Activated CD4-positive, alpha-beta T cell treated with anti-CD3 and anti-CD28 coated beads for 36 hours (primary cell): ENCODE results near the gene QRFP. TPM values are rescaled to one million over a fixed set of nuclear protein-coding genes. Genes with fewer than 3 reads are reported as not detected.

ENCODE experiments used
- ATAC-seq: fragments of 200-7000 bp; cut with Tn5 transposase; one replicate; pipeline ENCODE4 v1.10.0; 2021; ENCODE audit warnings: mild to moderate bottlenecking, moderate library complexity
- CTCF ChIA-PET: fragments of 350-600 bp; sonication (Branson Sonifier 250); formaldehyde crosslinking; loops from one replicate; lab custom pipeline; 2021; ENCODE audit warnings: antibody characterized with exemption; lab: Charles Lee
- POLR2A ChIA-PET: fragments of 350-600 bp; sonication (Branson Sonifier 250); formaldehyde crosslinking; loops from one replicate; lab custom pipeline; 2021; ENCODE audit warnings: antibody characterized with exemption, inconsistent platforms; lab: Charles Lee
- DNase-seq: peaks from one replicate; pipeline ENCODE4 v3.0.0-alpha.2; 2020
- H3K27ac Mint-ChIP-seq: one replicate; pipeline ENCODE4 v1.8.0; 2021; ENCODE audit warnings: mixed read lengths
- H3K27me3 Mint-ChIP-seq: one replicate; pipeline ENCODE4 v1.8.0; 2021; ENCODE audit warnings: mixed read lengths
- H3K36me3 Mint-ChIP-seq: one replicate; pipeline ENCODE4 v1.8.0; 2021; ENCODE audit warnings: low read depth, mixed read lengths
- H3K4me1 Mint-ChIP-seq: one replicate; pipeline ENCODE4 v1.8.0; 2021; ENCODE audit warnings: mixed read lengths
- H3K4me3 Mint-ChIP-seq: one replicate; pipeline ENCODE4 v1.8.0; 2021; ENCODE audit warnings: mild to moderate bottlenecking, moderate library complexity, mixed read lengths
- H3K9me3 Mint-ChIP-seq: one replicate; pipeline ENCODE4 v1.8.0; 2021; ENCODE audit warnings: low read depth, mixed read lengths
- intact Hi-C, 2 experiments: fragments of 100-400 bp; cut with DNase I in 1 of 2; cut with micrococcal nuclease in 1 of 2; formaldehyde crosslinking; loops; one replicate each; pipeline versions ENCODE4 v1.14.2 to v1.15.1; 2022 to 2024; cut with DNase I, micrococcal nuclease
- total RNA-seq, 2 experiments: library from RNA; stranded (reverse); gene quantifications; one replicate each; pipeline ENCODE4 v1.2.3, GENCODE V29; 2021

The QRFP gene
- total RNA-seq, 2 experiments from 2014 or later = not detected

DNA sequence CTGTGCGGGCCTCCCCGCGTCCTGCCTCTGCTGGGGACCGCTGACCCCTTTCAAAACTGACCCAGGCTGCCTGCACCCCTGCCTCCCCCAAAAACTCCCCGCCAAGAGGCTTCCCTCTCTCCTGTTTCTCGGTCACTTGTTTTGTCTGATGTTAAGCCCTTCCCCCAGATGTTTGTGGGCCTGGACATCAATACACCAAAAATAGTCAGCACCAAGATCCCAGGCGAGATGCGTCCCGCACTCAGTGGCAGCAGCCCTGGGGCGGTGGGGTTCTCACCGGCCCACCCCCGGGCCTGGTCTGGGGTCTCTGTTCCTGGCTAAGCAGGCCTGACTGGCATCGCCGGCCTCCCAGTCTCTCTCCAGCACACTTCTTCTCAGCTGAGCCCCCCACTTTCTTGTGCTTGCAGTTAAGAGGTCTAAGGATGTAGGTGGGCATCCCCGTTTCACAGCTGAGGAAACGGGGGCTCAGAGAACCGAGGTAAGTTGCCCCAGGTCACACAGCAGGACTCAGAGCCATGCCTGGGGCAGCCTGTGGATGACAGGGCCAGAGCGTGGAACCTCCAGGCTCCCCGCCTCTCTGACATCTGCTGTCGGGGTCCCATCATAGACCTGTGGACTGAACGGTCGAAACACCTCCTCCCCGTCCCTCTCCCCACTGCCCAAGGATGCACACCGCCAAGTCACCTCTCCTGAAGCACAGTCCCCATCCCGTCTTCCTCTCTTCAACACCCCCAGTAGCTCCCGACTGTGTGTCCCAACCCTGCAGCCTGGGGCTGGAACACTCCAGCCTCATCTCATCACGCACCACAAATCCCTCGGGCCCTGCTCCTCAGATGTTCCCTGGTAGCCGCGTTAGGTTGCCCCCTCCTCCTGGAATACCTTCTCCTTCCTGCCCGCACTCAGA is 25.6 kb upstream of the QRFP start:
- no peaks in the 10 kb centered on the region for H3K36me3 Mint-ChIP-seq
- POLR2A ChIA-PET = no interaction called here
- H3K4me1 Mint-ChIP-seq = no peaks in the 10 kb centered on the region
- no peak overlapping the region for H3K27ac Mint-ChIP-seq
- no peaks in the 10 kb centered on the region for H3K9me3 Mint-ChIP-seq
- CTCF ChIA-PET = no interaction called here
- no peak for DNase-seq
- peaks cover 4% of the 10 kb centered on the region for H3K27me3 Mint-ChIP-seq
- intact Hi-C loops = no loop called here
- ATAC-seq = no peak
- H3K4me3 Mint-ChIP-seq = no peak overlapping the region

GRCh38 chr9:130921300-130921988 is 24.8 kb upstream of the QRFP start:
- CTCF ChIA-PET = no interaction called here

DNA sequence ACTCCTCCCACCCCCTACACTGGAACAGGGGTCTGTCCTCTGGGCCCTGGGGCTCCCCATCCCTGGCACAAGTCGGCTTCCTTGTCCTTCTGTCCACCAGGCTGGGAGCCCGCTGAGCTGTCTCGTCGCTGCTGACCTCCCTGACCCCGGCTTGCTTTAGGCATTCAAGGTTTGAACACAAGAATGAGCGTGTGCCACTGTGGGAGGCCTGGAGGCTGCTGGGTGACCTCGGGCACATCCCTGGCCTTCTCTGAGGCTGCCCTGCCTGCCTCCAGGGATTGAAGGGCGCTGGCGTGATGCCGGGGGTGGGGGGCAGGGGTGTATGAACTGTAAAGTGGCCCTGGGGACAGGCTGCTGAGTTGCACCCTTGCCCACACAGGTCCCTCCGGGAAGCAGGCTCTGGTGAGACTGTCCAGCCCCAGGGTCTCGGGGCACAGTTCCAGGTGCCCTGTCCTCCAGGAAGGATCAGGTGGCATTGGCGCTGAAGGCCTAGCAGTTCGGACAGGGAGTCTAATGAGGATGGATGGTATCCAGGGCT is 24.2 kb upstream of the QRFP start:
- POLR2A ChIA-PET = no interaction called here
- peaks cover 4% of the 10 kb centered on the region for H3K27me3 Mint-ChIP-seq
- no peak for DNase-seq
- no peak overlapping the region for H3K27ac Mint-ChIP-seq
- no peaks in the 10 kb centered on the region for H3K9me3 Mint-ChIP-seq
- ATAC-seq = no peak
- H3K36me3 Mint-ChIP-seq = no peaks in the 10 kb centered on the region
- CTCF ChIA-PET = no interaction called here
- intact Hi-C loops = no loop called here
- H3K4me3 Mint-ChIP-seq = no peak overlapping the region
- H3K4me1 Mint-ChIP-seq = no peaks in the 10 kb centered on the region

More at GRCh38 chr9:130921300-130921988, 24.8 kb upstream of the QRFP start:
- intact Hi-C loops = no loop called here
- DNase-seq (no peak), ATAC-seq (no peak)
- H3K9me3 Mint-ChIP-seq = no peaks in the 10 kb centered on the region
- H3K27me3 Mint-ChIP-seq = peaks cover 4% of the 10 kb centered on the region
- no peaks in the 10 kb centered on the region for H3K4me1 Mint-ChIP-seq
- no peak overlapping the region for H3K27ac Mint-ChIP-seq
- no peaks in the 10 kb centered on the region for H3K36me3 Mint-ChIP-seq
- no peak overlapping the region for H3K4me3 Mint-ChIP-seq
- POLR2A ChIA-PET = no interaction called here

DNA sequence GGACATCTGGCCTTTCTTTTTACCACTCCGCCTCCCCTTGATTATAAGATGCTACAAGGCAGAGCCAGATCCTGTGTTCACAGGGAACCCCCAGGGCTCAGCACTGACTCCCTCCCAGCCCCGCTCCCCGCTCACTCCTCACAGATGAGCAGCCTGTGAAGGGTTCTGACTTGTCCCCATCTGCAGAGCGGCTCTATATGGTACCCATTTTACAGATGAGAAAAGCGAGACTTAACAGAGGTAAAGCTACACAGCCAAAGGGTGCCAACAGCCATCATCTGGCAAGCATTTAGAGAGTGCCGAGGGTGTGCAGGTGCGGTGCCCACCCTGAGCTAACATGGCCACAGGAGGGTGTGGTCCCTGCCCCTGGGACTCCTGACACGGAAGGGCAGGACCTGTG is 23.6 kb upstream of the QRFP start:
- H3K36me3 Mint-ChIP-seq = no peaks in the 10 kb centered on the region
- CTCF ChIA-PET = no interaction called here
- H3K4me1 Mint-ChIP-seq = no peaks in the 10 kb centered on the region
- no peaks in the 10 kb centered on the region for H3K9me3 Mint-ChIP-seq
- H3K4me3 Mint-ChIP-seq = no peak overlapping the region
- peaks cover 5% of the 10 kb centered on the region for H3K27me3 Mint-ChIP-seq
- ATAC-seq (no peak), DNase-seq (no peak)
- POLR2A ChIA-PET = no interaction called here
- no peak overlapping the region for H3K27ac Mint-ChIP-seq
- intact Hi-C loops = no loop called here

DNA sequence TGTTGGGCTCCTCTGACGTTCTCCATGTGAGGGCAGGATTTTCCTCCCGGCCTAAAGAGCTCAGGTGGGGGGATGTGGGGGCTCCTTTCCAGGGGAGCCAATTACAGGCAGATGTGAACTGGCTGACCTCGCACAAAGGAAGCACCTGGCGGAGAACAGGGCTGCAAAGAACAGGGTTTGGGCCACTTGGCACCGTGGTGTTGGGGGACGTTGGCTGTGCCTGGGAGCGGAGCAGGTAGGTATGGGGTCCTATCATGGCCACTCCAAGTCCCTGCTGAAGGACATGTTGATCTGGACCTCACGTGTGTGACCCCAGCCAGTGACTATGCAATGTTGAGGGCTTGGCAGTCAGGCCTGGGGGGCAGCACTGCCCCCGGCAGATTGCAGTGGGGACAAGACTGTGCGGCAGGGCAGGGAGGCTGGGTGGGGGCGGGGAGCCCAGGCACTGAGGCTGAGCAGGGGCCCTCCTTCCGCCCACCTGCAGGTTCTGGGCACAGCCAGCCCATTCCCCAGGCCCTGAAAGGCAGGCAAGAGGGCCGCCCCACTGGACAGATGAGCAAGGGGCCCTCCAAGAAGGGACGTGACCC is 23.0 kb upstream of the QRFP start:
- no peaks in the 10 kb centered on the region for H3K9me3 Mint-ChIP-seq
- no peaks in the 10 kb centered on the region for H3K4me1 Mint-ChIP-seq
- no peaks in the 10 kb centered on the region for H3K36me3 Mint-ChIP-seq
- DNase-seq (no peak), ATAC-seq (no peak)
- no peak overlapping the region for H3K4me3 Mint-ChIP-seq
- ChIA-PET POLR2A (no interaction called here), CTCF (interaction anchor here (0.7 kb wide), 1 partner anchor 10 kb away, joined by 3 read pairs; no protein-coding TSS in a partner anchor)
- H3K27me3 Mint-ChIP-seq = peaks cover 5% of the 10 kb centered on the region
- no peak overlapping the region for H3K27ac Mint-ChIP-seq
- intact Hi-C loops = no loop called here

DNA sequence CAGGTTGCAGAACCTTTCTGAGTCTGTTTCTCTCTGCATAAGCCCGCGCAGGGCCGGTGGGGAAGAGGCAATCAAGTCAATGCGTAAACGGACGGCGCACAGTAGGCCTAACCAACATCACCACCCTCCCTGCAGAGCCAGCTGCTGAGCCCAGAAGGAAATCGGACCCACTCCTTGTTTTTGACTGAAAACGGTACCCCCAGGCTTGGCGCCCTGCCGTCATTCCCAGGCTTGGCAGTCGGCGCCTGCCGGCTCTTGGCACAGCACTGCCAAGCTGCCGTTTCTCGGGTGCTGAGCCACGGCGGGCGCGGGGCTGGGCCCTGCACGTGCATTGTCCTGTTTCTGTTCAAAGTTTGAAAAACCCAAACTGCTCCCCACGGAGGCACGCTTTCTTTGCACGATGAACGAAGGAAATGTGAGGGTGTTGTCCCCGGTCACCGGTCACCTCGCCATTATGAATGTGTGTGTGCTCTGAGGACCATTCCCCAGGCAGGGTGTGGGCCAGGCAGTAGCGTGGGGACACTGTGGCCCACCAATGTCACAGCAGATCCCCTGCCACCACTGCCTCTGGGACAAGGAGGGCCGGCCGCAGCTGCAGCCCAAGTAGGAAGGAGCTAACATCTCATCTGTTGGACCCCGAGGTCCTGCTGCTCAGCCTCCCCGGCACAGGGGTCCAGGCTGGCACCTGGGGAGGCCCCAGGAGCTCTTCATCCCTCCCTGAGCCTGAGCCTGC is 22.4 kb upstream of the QRFP start:
- ATAC-seq (no peak), DNase-seq (no peak)
- no peaks in the 10 kb centered on the region for H3K36me3 Mint-ChIP-seq
- H3K4me3 Mint-ChIP-seq = no peak overlapping the region
- no peak overlapping the region for H3K27ac Mint-ChIP-seq
- ChIA-PET CTCF (interaction anchor here (0.7 kb wide), 1 partner anchor 10 kb away, joined by 3 read pairs; no protein-coding TSS in a partner anchor), POLR2A (no interaction called here)
- intact Hi-C loops = no loop called here
- H3K27me3 Mint-ChIP-seq = peaks cover 5% of the 10 kb centered on the region
- H3K4me1 Mint-ChIP-seq = no peaks in the 10 kb centered on the region
- no peaks in the 10 kb centered on the region for H3K9me3 Mint-ChIP-seq

GRCh38 chr9:130918101-130918825 is 21.7 kb upstream of the QRFP start:
- CTCF ChIA-PET = interaction anchor here (0.6 kb wide), 1 partner anchor 1285 kb away, joined by 4 read pairs; no protein-coding TSS in a partner anchor
- intact Hi-C loops = no loop called here

GRCh38 chr9:130917168-130917960 is 20.8 kb upstream of the QRFP start:
- intact Hi-C loops = no loop called here
- no peak overlapping the region for H3K27ac Mint-ChIP-seq
- H3K9me3 Mint-ChIP-seq = no peaks in the 10 kb centered on the region
- POLR2A ChIA-PET = no interaction called here
- H3K4me3 Mint-ChIP-seq = no peak overlapping the region
- DNase-seq (no peak), ATAC-seq (no peak)
- no peaks in the 10 kb centered on the region for H3K4me1 Mint-ChIP-seq
- CTCF ChIA-PET = interaction anchor here (0.5 to 0.6 kb wide), 3 partner anchors 129 to 1871 kb away, joined by 3 to 4 read pairs (median 3); no protein-coding TSS in a partner anchor
- H3K27me3 Mint-ChIP-seq = peaks cover 1% of the 10 kb centered on the region
- no peaks in the 10 kb centered on the region for H3K36me3 Mint-ChIP-seq

More at GRCh38 chr9:130918101-130918825, 21.7 kb upstream of the QRFP start:
- peaks cover 5% of the 10 kb centered on the region for H3K27me3 Mint-ChIP-seq
- no peak for ATAC-seq
- no peak overlapping the region for H3K27ac Mint-ChIP-seq
- POLR2A ChIA-PET = no interaction called here
- no peak for DNase-seq
- no peak overlapping the region for H3K4me3 Mint-ChIP-seq
- H3K9me3 Mint-ChIP-seq = no peaks in the 10 kb centered on the region
- no peaks in the 10 kb centered on the region for H3K4me1 Mint-ChIP-seq
- no peaks in the 10 kb centered on the region for H3K36me3 Mint-ChIP-seq

DNA sequence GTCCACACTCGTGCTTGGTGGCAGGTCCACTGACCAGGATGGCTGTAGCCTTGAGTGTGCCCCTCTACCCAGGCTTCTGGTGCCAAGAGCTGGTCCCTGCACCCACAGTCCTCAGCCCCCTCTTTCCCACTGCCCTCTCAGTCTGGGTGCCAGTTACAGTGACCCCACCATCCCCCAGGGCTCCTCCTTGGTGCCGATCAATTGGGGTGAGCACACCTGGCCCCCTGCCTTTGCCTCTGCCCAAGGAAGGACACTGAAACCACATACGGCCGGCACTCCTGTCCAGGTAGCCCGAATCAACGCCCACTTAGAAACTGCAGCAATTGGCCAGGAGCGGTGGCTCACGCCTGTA is 18.5 kb upstream of the QRFP start:
- no peak overlapping the region for H3K27ac Mint-ChIP-seq
- DNase-seq = no peak
- peaks cover 1% of the 10 kb centered on the region for H3K27me3 Mint-ChIP-seq
- ATAC-seq = no peak
- no peaks in the 10 kb centered on the region for H3K4me1 Mint-ChIP-seq
- no peaks in the 10 kb centered on the region for H3K9me3 Mint-ChIP-seq
- H3K36me3 Mint-ChIP-seq = no peaks in the 10 kb centered on the region
- CTCF ChIA-PET = no interaction called here
- no peak overlapping the region for H3K4me3 Mint-ChIP-seq
- intact Hi-C loops = no loop called here
- POLR2A ChIA-PET = interaction anchor here (0.7 kb wide), 1 partner anchor 48 kb away, joined by 3 read pairs; no protein-coding TSS in a partner anchor
